ENCODE measurements around the gene ATP4B. TPM values are rescaled to one million over a fixed set of nuclear protein-coding genes. Genes with fewer than 3 reads are reported as not detected.

ATP4B gene
- total RNA-seq, 1 experiment from 2014 or later, result not detected

DNA sequence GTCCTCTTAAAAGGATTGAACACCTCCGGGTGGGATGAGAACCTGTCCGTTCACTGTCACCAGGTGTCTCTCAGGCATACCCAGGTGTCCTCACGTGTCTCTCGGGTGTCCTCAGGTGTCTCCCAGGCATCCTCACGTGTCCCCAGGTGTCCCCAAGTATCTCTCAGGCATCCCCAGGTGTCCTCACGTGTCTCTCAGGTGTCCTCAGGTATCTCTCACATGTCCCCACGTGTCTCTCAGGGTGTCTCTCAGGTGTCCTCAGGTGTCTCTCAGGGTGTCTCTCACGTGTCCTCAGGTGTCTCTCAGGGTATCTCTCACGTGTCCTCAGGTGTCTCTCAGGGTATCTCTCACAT, 33.8 kb downstream of the ATP4B start:
- H3K4ac ChIP-seq (ENCODE audit: low read depth, low read length), result no peak overlapping the region

More for the DNA sequence above, 33.8 kb downstream of the ATP4B start:
- no peak overlapping the region for H3K14ac ChIP-seq (ENCODE audit: insufficient read depth, low read length)
- H3K4me2 ChIP-seq (ENCODE audit: insufficient read depth, insufficient read length, low read length), result no peak overlapping the region
- no peaks in the 10 kb centered on the region for H3K4me1 ChIP-seq (ENCODE audit: insufficient read depth, low read length)
- Mint-ChIP-seq H3K4me1 (0 out of 4 replicates have a peak, but pooled peaks cover 0 to 4% of the 10 kb centered on the region in 2 experiments), H3K27me3 (ENCODE audit: low read depth) (peaks cover 1% of the 10 kb centered on the region; the same call in 1 of the 2 replicates), H3K36me3 (ENCODE audit: insufficient read depth in 1 of 3, low read depth in 3 of 3) (peaks cover 55 to 77% (median 66%) of the 10 kb centered on the region in 3 experiments), H3K9me3 (peaks cover 14 to 18% of the 10 kb centered on the region in 2 experiments), H3K4me3 (no peak overlapping the region), H3K27ac (no peak overlapping the region; a peak in 1 of 7 replicates)
- H3K79me2 ChIP-seq (ENCODE audit: insufficient read depth, low read length), result no peaks in the 10 kb centered on the region; the same call in 1 of the 2 replicates
- no peak overlapping the region for H3K27ac ChIP-seq (ENCODE audit: insufficient read length, low read depth, low read length)
- TF ChIP-seq, protein P1, sequence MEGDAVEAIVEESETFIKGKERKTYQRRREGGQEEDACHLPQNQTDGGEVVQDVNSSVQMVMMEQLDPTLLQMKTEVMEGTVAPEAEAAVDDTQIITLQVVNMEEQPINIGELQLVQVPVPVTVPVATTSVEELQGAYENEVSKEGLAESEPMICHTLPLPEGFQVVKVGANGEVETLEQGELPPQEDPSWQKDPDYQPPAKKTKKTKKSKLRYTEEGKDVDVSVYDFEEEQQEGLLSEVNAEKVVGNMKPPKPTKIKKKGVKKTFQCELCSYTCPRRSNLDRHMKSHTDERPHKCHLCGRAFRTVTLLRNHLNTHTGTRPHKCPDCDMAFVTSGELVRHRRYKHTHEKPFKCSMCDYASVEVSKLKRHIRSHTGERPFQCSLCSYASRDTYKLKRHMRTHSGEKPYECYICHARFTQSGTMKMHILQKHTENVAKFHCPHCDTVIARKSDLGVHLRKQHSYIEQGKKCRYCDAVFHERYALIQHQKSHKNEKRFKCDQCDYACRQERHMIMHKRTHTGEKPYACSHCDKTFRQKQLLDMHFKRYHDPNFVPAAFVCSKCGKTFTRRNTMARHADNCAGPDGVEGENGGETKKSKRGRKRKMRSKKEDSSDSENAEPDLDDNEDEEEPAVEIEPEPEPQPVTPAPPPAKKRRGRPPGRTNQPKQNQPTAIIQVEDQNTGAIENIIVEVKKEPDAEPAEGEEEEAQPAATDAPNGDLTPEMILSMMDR (conservative IDR thresholded peaks at IDR 0.05), result no peak
- no peaks in the 10 kb centered on the region for H3K9me3 ChIP-seq (ENCODE audit: control insufficient read depth, low read depth, low read length)
- H3K23ac ChIP-seq (ENCODE audit: insufficient read length, low read depth, low read length), result no peak overlapping the region
- H3K18ac ChIP-seq (ENCODE audit: insufficient read length, low read depth, low read length), result no peak overlapping the region
- H2BK120ac ChIP-seq (ENCODE audit: low read depth, low read length, poor library complexity, severe bottlenecking), result no peak overlapping the region
- H3K27me3 ChIP-seq (ENCODE audit: insufficient read depth, low read length), result no peaks in the 10 kb centered on the region
- H3K23me2 ChIP-seq (ENCODE audit: insufficient read length, low read depth, low read length, poor library complexity, severe bottlenecking), result no peaks in the 10 kb centered on the region
- H3K56ac ChIP-seq (ENCODE audit: insufficient read length, low read depth, low read length), result no peak overlapping the region
- no peak overlapping the region for H3T11ph ChIP-seq (ENCODE audit: low read length)
- no peak overlapping the region for H4K8ac ChIP-seq (replicated peaks; ENCODE audit: insufficient read length, low read depth, low read length)
- H2BK5ac ChIP-seq (ENCODE audit: insufficient read length, low read length), result no peak overlapping the region
- no peak overlapping the region for H2BK12ac ChIP-seq (ENCODE audit: insufficient read length, low read depth, low read length)
- H4K20me1 ChIP-seq (ENCODE audit: control insufficient read depth, insufficient read depth, insufficient read length), result no peaks in the 10 kb centered on the region
- no peak overlapping the region for H3K9ac ChIP-seq (ENCODE audit: extremely low read depth, insufficient read length, low read length)
- no peak overlapping the region for H4K91ac ChIP-seq (ENCODE audit: insufficient read length, low read depth, low read length)
- H3K79me1 ChIP-seq (ENCODE audit: insufficient read depth, low read depth, low read length, poor library complexity, severe bottlenecking), result no peaks in the 10 kb centered on the region
- WGBS (ENCODE audit: extremely low coverage, insufficient read length, low lambda C conversion rate), result no CpG with 5 or more reads among the region's 9 CpGs
- DNase-seq, result no peak
- H2AK5ac ChIP-seq (ENCODE audit: insufficient read length, low read length), result no peak overlapping the region
- no peak overlapping the region for H2AFZ ChIP-seq (ENCODE audit: low read length)
- no peak overlapping the region for H4K5ac ChIP-seq (ENCODE audit: insufficient read length, low read depth, low read length)
- H2BK15ac ChIP-seq (ENCODE audit: low read depth, low read length), result no peak overlapping the region
- no peak overlapping the region for H2BK20ac ChIP-seq (ENCODE audit: low read depth, low read length, poor library complexity, severe bottlenecking)

Data from H9 (cell line).